Lower leg skin (tissue), 3 donors: ENCODE data around the gene YJEFN3.

Source experiments
- POLR2A ChIP-seq, 2 donors: fragments of 450-650 bp; IDR thresholded peaks; one replicate each; pipeline ENCODE4 v1.6.1; 2016 to 2017; ENCODE audit warnings: antibody characterized with exemption in 2 of 2, mild to moderate bottlenecking in 1 of 2, moderate library complexity in 1 of 2
- TF ChIP-seq, protein P1 (sequence below), 3 donors: fragments of 450-650 bp; IDR thresholded peaks; one replicate each; pipeline ENCODE4 v1.5.1; 2016; ENCODE audit warnings: antibody characterized with exemption in 3 of 3, mild to moderate bottlenecking in 3 of 3, moderate library complexity in 2 of 3

DNA sequence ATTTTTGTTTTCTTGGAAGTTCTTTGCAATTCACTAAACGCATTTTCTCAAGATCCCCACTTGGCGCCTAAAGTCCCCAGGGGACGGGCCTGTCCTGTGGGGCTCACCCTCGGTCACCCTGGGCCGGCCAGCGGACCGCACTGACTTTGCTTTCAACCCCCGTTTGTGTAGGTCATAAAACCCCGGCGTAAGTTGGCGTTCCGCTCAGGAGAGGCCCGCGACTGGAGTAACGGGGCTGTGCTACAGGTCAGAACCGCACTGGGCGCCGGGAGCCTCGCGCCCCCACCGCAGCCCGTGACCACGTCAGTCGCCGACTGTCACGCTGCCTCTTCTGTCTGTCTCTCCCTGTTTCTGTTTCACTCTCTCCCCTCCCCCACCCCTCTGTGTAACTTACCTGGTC is 26.9 kb upstream of the YJEFN3 start:
- TF ChIP-seq, protein P1, sequence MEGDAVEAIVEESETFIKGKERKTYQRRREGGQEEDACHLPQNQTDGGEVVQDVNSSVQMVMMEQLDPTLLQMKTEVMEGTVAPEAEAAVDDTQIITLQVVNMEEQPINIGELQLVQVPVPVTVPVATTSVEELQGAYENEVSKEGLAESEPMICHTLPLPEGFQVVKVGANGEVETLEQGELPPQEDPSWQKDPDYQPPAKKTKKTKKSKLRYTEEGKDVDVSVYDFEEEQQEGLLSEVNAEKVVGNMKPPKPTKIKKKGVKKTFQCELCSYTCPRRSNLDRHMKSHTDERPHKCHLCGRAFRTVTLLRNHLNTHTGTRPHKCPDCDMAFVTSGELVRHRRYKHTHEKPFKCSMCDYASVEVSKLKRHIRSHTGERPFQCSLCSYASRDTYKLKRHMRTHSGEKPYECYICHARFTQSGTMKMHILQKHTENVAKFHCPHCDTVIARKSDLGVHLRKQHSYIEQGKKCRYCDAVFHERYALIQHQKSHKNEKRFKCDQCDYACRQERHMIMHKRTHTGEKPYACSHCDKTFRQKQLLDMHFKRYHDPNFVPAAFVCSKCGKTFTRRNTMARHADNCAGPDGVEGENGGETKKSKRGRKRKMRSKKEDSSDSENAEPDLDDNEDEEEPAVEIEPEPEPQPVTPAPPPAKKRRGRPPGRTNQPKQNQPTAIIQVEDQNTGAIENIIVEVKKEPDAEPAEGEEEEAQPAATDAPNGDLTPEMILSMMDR (IDR thresholded peaks at IDR 0.05), result no peak
- no peak for TF ChIP-seq POLR2A (IDR thresholded peaks at IDR 0.05)
